ENCODE data around the gene XPR1.

XPR1 gene

GRCh38 chr1:180936110-180937011, 304.5 kb downstream of the XPR1 start:
- no peak for DNase-seq

GRCh38 chr1:180937012-180937372, 305.2 kb downstream of the XPR1 start:
- DNase-seq, result no peak

GRCh38 chr1:180937624-180938225, 305.9 kb downstream of the XPR1 start:
- no peak for DNase-seq

- no peak for DNase-seq
These were observed 307.4 kb downstream of the XPR1 start for GRCh38 chr1:180939073-180939710.

- DNase-seq, result no peak
These were observed 307.9 kb downstream of the XPR1 start for GRCh38 chr1:180939711-180940103.
